WTC11 (cell line): ENCODE results near the gene ADAM12.

ENCODE experiments used
- CBFB ChIP-seq: sonication (generic); formaldehyde crosslinking; IDR thresholded peaks from 2 replicates; pipeline ENCODE4 v1.8.1; 2022; ENCODE audit warnings: mild to moderate bottlenecking, low read depth, missing genetic modification reagents
- CREB1 ChIP-seq: sonication (generic); formaldehyde crosslinking; IDR thresholded peaks from 2 replicates; pipeline ENCODE4 v1.8.0; 2023; ENCODE audit warnings: mild to moderate bottlenecking, missing genetic modification reagents
- CTCF ChIP-seq: fragments of 200-600 bp; IDR thresholded peaks from 2 replicates; pipeline ENCODE4 v1.8.0; 2022; ENCODE audit warnings: antibody characterized with exemption
- ETV6 ChIP-seq: sonication (generic); formaldehyde crosslinking; IDR thresholded peaks from 2 replicates; pipeline ENCODE4 v1.8.1; 2022; ENCODE audit warnings: mild to moderate bottlenecking, missing genetic modification reagents
- RELA ChIP-seq: sonication (generic); formaldehyde crosslinking; IDR thresholded peaks from 2 replicates; pipeline ENCODE4 v1.8.1; 2022; ENCODE audit warnings: missing genetic modification reagents, mild to moderate bottlenecking, borderline replicate concordance

DNA sequence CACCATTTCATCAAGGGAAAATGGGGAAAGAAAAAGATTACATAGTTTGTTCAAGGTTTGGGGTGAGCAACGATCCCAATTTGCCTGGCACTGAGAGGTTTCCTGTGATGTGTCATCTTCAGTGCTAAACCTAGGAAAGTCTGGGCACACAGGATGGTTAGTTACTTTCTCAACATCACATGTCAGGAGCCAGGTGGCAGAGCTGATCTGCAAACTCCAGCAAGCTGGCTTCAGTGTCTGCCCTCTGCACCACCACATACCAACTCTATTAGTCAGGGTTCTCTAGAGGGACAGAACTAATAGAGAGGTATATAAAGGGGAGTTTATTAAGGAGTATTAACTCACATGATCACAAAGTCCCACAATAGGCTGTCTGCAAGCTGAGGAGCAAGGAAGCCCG, 11.3 kb downstream of the ADAM12 start:
- no peak for TF ChIP-seq CTCF
- TF ChIP-seq CBFB = no peak
- TF ChIP-seq CREB1 (CRISPR knock-in tag) = no peak
- no peak for TF ChIP-seq RELA (CRISPR knock-in tag)
- no peak for TF ChIP-seq ETV6 (CRISPR knock-in tag)
